Measurements from ENCODE around the gene CNST.

Gene CNST

DNA sequence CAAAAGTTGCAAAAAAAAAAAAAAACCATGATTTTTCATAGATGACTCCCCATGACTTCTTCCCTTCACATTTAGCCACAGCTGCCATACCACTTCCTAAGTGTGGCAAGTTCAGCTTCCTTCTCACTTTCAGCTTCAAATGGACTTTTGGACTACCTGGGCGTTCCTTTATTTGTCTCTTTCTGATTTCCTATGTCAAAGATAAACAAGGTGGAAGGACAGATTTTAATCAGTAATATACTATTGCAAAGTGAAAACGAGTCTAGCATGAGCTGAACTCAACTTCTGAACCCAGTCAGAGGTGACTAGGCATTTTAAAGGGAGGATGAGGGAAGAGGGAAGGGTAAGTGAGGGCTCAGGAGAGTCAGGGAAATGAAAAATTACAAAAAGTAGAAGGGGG, 143.6 kb downstream of the CNST start:
- no peak for DNase-seq (ENCODE audit: low spot score)

DNA sequence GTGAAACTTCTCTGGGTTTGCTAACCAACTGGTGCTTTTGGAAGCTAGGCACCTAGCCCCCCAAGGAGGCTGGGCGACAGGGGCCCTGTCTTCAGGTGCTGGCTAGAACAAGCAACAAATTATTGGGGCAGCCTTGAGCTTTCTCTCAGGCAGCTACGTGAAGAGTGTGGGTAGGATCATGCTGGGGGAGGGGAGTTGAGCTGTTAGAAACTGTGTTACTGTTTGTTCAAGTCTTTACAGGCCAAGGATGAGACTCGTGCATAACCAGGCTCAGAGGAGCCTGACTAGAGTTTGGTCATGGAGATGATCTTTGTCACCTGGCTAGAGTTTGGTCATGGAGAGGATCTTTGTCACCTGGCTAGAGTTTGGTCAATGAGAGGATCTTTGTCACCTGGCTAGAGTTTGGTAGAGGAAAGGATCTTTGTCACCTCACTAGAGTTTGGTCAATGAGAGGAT, 145.3 kb downstream of the CNST start:
- no peak for DNase-seq (ENCODE audit: low spot score)

DNA sequence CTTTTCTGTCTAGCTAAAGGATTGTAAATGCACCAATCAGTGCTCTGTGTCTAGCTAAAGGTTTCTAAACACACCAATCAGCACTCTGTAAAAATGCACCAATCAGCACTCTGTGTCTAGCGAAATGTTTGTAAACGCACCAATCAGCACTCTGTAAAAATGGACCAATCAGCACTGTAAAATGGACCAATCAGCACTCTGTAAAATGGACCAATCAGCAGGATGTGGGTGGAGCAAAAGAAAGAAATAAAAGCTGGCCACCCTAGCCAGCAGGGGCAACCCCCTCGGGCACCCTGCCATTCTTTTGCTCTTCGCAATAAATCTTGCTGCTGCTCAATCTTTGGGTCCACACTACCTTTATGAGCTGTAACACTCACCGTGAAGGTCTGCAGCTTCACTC, 146.2 kb downstream of the CNST start:
- peak; percentile 16 for DNase-seq (ENCODE audit: low spot score)
